ENCODE measurements around the gene HMGB3.

GRCh38 chrX:150935467-150935866 is 47.7 kb upstream of the HMGB3 start:
- TF ChIP-seq CTCF (IDR thresholded peaks at IDR 0.05; ENCODE audit: insufficient read depth, low read length): no peak
- no peak for TF ChIP-seq POLR2AphosphoS5 (IDR thresholded peaks at IDR 0.05; ENCODE audit: low read depth)
- no peak for TF ChIP-seq GABPA (IDR thresholded peaks at IDR 0.05; ENCODE audit: low read depth)
- no peak for TF ChIP-seq REST (IDR thresholded peaks at IDR 0.05; ENCODE audit: insufficient replicate concordance, low read depth)
- no peak for TF ChIP-seq SPI1 (IDR thresholded peaks at IDR 0.05; ENCODE audit: borderline replicate concordance, low read depth)

All from HL-60 (cell line).